NCI-H187 (cell line): Measurements from ENCODE around the gene LSR.
"Not testable (repeated sequence)": the region's sequence is repeated elsewhere in the genome, so short reads cannot be mapped to it uniquely, and the experiment has no call there.

Source experiments
- DNase-seq, 2 experiments: peaks; one replicate each; lab custom pipeline; 2025; lab: John Stamatoyannopoulos, UW

LSR gene

DNA sequence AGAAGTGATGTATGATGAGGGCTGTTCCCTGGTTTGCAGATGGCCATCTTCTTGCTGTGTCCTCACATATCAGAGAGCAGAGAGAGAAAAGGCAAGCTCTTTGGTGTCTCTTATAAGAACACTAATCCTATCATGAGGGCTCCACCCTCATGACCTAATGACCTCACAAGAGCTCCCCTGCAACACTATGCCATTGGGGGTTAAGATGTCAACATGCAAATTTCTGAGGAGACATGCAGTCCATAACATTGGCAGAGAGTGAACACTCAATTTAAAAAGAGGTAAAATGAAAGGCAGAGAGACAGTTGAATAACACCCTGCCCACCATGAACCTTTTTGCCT, 31.2 kb upstream of the LSR start:
- DNase-seq = no peak

DNA sequence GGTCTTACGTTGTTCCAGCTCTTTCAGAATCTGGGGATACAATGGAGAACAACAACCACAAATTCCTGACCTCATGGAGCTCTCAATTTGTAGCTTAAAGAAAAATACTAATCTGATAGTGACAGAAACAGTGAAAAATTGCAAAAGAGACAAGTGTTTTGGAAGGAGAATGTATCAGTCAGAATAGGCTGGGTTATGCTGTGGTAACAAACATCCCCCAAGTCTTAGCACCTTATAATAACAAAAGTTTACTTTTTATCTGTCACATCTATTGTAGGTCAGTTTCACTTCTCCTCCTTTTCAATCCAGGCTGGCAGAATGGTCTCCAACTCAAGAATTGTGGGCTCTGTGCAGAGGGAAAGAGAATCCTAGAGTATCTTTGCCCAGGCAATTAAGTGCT, 29.8 kb upstream of the LSR start:
- no peak for DNase-seq

DNA sequence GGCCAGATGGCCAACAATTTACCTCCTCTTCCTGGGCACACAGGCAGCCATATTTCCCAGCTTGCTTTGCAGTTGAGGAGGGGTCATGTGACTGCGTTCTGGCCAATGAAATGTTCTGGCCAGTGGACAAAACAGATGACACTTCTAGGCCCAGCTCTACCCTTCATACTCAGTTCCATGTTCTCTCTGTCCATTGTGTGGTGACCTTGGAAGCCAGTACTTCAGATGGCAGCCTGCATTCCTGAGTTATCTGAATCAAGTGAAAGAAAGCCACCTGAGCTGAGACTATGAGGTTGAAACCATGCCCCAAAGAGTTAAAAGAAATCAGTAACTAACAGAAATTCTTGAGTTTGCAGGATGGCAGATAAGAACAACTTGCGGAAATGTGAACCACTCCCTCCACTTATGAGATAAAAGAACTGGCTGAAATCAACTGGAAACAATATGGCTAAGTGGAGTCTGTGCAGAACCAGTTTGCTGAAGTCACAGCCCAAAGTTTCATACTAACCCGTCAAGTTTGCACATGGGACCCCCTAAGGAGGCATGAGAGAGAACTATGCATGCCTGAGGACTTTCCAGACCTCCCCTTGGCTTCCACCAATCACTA, 28.4 kb upstream of the LSR start:
- no peak for DNase-seq

DNA sequence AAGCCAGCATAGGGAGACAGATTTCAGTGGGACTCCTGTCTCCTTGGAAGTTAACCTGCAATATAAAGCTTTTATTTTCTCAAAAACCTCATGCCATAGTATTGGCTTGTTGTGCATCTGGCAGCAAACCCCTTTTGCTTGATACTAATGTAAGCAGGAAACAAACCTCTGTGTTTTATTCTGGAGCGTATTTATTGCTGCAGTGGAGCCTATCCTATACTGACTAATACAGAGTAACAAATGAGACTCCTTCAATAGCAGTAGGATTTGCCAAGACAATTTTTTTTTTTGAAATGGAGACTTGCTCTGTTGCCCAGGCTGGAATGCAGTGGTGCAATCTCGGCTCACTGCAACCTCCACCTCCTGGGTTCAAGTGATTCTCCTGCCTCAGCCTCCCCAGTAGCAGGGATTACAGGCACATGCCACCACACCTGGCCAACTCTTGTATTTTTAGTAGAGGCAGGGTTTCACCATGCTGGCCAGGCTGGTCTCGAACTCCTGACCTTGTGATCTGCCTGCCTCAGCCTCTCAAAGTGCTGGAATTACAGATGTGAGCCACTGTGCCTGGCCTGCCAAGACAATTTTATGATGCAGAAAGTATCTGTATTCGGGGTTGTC, 27.7 kb upstream of the LSR start:
- not testable (repeated sequence) for DNase-seq

DNA sequence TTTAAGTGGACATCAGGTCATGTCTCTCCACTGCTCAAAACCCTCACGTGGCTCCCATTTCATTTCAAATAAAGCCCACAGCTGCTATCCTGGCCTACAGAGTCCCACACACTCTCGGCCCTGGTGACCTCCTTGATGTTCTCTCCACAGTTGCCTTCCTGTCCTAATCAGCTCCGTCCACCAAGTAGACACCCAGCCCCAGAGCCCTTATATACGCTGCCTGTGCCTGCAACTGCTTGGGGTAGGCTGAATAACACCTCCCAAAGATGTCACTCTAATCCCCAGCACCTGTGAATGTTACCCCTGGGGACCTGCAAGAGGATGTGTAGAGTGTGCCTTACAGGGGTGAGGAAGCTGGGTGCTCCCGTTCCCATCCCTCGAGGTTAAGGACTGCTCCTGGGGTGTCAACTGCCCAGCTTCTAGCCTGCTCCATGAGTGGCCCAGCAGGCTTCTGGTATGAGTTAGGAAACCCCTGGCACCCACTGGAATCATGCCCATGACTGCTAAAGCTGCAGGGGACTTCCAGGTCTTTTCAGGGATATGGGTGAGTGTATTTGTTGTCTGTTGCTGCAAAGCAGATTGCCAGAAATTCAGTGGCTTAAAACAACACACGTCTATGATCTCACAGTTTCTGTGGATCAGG, 26.3 kb upstream of the LSR start:
- no peak for DNase-seq

DNA sequence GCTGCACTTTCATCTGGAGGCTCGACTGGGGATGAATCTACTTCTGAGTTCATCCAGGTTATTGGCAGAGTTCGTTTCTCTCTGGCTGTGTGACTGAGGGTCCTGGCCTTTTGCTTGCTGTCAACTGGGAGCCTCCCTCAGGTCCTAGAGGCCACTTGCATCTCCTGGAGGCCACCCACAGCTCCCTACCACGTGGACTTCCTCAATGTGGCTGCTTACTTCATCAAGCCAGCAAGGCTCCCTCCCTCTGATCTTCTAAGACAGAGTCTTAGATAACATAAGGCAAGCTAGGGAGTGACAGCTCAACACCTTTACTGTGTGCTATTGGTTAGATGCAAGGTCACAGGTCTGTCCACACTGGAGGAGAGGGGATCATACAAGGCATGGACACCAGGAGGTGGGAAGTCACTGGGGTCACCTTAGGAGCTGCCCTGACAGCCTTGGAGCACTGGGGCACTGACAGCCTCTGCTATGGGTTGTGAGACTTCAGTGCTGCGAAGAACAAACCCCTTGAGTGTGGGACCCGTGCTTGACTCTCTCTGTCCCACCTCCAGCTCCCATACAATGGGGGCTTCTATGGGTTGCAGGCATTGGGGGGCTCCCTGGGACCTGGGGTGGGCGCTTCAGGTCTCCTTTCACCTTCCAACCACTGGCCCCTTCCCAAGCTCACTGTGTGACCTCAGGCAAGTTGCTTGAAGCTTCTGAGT, 25.6 kb upstream of the LSR start:
- no peak for DNase-seq

DNA sequence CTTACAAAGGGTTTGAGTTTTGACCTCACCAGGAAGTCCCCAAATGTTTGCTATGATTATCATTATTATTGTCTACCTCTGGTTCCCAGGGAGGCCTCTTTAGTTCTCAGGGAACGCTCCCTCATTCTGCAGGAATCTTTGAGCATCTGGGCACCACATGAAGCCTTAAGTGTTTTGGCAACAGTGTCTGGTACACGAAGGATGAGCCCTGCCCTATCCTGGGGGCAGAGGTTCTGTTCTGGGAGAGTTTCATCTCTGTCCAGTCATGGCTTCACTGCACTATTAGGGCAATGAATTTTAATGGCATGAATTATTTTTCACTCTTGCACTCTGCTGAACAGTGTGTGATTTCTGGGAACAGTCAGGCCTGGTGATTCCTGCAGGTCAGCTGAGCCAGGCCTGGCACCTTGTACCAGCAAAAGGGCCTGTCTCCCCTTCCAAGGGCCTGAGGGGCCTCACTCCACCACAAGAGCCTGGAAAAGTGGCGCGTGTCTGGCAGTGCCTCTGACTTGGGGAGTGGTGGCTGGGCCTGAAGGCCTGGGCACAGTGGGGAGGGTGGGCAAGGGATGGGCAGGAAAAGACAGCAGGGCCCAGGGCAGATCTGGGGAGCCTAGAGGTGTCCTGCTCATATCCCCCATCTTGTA, 24.8 kb upstream of the LSR start:
- DNase-seq = no peak

DNA sequence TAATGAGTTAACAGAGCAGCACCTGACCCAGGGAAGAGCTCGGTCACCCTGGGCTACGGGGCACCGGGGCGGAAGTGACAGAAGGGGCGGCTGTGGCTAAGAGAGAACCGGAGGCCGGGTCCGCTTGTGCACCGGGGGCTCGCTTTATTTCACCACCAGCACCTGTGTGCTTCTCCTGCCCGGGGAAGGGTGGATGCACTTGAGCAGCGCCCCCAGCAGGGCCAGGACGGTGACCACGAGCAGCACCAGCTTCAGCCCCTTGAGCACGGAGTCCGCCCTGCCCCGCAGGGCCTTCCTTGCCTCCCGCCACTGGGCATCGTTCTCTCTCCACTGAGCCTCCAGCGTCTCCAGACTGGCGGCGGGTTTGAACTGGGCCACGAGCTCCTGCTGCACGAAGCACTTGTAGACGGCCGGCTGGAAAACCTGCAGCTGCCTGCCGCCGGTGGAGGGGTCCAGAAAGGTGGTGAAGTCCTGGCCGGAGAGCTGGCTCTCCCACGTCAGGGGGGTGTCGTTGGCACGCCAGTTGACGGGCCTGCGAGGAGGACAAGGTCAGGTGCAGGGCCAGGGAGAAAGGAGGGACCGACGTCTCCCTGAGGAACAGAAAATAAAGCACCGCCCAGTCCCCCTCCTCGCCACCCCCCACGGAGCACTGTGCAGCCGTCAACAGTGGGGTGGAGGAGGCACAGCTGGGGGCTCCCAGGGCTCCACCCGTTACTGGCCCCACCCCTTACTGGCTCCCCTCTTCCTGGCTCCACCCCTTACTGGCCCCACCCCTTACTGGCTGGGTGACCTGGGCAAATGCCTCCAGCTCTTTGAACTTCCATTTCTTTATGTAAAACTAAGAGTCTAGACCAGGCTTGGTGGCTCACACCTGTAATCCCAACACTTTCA, 23.9 kb upstream of the LSR start:
- no peak for DNase-seq

DNA sequence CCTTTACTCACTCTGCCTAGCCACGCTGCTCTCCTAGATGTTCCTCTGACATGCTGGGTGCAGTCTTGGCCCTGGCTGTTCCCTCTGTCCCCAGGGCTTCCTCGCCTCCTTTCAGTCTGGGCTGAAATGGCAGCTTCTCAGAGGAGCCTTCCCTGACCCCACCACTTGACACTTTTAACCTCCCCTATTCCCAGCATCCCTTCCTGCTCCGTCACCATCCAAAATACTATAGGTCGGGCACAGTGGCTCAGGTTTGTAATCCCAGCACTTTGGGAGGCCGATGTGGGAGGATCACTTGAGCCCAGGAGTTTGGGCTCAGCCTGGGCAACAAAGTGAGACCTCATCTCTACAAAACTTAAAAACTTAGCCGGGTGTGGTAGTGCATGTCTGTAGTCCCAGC, 22.9 kb upstream of the LSR start:
- DNase-seq = no peak

DNA sequence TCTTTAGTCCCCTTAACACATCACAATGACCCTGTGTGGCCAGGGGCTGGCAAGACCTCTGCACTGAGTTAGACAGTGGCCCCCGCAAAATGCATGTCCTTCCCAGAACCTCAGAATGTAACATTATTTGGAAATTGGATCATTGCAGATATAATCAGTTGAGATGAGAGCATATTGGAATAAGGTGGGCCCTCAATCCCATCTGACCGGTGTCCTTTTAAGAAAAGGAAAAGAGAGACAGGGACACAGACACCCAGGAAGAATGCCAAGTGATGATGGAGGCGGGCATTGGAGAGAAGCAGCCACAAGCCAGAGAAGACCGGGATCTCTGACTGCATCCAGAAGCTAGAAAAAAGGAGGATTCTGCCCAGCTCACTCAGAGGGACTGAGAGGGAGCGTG, 22.1 kb upstream of the LSR start:
- DNase-seq = no peak

DNA sequence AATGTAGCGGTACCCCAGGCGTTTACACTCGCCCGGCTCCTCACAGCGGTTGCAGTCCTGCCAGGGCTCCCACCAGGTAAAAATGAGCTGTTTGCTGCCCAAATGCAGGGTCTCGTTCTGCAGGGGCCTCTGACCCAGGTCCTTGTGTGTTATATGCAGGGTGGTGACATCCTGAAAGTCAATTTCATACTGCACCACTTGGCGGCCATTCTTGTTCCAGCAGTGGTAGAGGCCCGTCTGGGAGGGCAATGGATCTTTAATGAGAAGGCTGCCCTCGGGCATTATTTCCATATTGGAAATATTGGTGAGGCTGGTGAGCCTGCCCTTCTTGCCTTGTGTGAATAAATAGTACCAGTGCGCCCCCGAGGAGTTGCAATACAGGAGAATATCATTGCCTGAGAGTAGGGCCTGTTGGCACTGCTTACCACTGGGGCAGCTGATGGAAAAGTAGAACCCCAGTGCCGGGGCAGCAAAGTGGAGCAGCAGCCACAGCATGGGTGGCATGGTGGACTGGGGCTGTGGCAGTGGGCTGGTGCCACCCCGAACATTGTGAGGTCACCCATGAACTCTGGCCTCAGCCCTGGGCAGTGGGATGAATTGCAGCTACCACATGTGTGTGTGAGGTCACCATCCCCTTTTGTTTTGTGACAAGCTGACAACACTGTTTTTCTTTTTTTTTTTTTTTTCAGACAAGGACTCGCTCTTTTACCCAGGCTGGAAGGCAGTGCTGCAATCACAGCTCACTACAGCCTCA, 20.4 kb upstream of the LSR start, which contains the start of gene FAM187B:
TSS of gene FAM187B (minus strand) at position 563 of the 754 bp plus-strand sequence. CDS start at position 504, 59 bp downstream.
- DNase-seq = no peak

DNA sequence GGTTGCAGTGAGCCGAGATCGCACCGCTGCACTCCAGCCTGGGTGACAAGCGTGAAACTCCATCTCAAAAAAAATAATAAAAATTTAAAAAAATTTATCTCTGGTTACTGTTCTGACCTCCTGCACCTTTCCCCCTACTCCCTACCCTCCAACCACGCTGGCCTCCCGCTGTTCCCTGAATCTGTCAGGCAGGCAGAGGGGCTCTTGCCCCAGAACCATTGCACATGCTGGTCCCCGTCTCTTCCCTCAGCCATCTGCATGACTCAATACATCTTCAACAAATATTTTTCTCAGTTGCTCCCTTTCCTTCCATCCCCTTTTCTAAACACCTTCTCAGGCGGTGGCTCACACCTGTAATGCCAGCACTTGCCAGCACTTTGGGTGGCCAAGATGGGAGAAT, 19.2 kb upstream of the LSR start:
- no peak for DNase-seq

DNA sequence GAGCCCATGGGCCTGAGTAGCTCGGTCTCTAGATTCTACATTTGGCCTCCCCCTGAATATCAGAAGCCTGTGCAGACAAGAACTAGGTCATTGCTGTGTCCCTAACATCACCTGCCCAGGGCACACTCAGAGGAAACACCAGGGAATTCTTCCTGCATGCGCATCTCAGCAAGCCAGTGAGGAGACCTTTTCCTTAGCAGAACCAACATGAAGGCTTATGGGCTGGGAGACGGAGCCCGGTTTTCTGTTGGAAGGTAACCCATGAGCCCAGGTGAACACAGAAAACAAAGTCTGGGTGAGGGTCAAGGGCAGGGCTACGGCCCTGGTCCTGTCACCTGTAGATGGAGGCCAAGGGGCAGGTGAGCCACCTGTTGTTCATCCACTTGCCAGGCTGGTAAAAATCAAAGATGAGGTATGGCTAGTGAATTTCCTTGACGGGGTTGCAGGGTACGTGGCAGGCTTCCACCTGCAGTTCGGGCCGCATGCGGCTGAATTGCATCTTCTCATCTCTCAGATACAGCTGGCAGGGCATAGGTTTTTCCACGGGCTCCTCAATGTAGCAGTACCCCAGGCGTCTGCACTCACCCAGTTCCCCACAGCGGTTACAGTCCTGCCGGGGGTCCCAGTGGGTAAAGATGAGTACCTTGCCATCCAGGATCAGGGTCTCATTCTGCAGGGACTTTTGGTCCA, 16.7 kb upstream of the LSR start:
- DNase-seq = no peak

DNA sequence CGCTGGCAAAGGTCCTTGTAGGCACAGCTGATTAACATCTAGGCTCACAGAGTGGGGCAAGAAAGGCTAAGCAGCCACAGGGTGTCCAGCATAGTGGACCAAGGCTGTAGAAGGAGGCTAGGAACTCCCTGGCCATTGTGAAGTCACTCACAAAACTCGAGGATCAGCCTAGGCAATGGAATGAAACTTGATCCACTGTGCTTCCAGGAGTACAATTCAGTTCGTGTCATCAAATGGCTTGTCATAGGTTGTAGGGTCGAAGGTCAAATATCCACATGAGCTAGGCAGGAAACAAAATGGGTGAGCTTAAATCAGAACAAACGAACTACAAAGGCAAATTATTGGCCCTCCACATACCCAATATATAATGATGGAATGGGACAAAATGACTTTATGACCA, 15.9 kb upstream of the LSR start:
- DNase-seq = no peak

DNA sequence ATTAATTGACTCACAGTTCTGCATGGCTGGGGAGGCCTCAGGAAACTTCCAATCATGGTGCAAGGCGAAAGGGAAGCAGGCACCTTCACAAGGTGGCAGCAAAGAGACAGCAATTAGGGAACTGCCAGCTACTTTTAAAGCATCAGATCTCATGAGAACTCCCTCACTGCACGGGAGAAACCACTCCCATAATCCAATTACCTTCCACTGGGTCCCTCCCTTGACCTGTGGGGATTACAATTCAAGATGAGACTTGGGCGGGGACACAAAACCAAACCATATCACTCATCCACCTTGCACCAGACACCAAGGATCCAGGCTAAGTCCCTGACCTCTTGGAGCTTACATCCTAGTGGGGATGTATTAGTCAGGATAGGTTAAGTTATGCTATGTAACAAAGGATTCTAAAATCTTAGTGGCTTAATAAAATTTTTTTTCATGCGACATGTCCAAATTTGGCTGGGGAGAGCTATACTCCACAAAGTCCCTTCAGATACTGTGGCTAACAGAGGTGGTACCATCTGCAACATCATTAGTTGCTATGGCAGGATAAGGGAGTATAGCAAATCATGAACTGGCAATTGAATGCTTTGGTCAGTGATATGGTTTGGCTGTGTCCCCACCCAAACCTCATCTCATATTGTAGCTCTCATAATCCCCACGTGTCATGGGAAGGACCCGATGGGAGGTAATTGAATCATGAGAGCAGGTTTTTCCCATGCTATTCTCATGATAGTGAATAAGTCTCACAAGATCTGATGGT, 12.0 kb upstream of the LSR start:
- DNase-seq = no peak

DNA sequence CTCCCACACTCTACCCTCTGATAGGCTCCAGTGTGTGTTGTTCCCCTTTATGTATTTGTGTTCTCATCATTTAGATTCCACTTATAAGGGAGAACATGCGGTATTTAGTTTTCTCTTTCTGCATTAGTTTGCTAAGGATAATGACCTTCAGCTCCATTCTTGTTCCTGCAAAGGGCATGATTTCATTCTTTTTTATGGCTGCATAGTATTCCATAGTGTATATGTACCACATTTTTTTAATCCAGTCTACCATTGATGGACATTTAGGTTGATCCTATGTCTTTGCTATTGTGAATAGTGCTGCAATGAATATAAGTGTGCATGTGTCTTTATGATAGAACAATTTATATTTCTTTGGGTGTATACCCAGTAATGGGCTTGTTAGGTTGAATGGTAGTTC, 9.2 kb upstream of the LSR start:
- DNase-seq = not testable (repeated sequence)

DNA sequence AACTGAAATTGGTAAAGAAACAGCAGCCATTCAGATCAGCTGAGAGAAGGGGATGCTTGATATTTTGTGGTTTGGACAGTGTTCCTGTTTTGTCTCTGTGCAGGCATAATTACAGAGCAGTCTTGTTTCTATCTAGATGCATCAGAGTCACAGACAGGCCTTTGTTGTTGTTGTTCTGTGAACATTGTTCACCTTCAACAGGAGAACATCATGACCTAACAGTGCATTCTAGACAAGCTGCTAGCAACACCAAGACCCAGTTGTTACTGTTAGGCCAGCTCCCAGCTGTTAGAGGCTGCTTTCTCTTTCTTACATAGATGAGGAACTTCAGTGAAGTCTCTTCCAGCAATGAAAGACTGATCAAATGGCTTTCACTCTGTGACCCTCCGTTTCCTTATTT, 8.5 kb upstream of the LSR start:
- DNase-seq = no peak

DNA sequence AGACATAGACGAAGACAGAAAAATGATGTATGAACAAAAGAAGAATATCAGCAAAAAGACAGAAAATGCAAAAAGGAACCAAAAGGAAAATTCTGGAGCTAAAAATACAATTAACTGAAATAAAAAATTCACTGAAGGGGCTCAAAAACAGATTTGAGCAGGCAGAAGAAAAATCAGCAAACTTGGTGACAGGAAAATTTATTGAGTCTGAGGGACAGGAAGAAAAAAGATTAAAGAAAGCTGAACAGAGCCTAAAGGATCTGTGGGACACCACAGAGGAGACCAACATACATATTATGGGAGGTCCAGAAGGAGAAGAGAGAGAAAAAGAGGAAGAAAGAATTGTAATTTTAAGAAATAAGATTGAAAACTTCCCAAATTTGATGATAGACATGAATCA, 7.4 kb upstream of the LSR start:
- DNase-seq = no peak

DNA sequence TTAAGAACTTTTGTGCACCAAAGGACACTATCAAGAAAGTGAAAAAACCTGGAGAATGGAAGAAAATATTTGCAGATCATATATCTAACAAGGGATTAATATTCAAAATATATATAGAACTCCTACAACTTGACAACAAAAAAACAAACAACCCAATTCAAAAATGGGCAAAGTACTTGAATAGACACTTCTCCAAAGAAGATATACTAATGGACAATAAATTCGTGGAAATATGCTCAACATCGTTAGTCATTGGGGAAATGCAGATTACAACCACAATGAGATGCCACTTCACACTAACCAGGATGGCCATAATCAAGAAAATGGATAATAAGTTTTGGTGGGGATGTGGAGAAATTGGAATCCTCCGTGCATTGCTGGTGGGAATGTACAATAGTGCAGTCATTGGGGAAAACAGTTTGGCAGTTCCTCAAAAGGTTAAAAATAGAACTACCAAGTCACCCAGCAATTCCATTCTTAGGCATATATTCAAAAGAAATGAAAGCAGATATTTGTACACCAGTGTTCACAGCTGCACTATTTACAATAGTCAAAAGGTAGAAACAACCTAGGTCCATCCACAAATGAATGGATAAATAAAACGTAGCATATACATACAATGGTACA, 2.2 kb upstream of the LSR start:
- DNase-seq = no peak
